ENCODE data around the gene ZMYND8.

DNA sequence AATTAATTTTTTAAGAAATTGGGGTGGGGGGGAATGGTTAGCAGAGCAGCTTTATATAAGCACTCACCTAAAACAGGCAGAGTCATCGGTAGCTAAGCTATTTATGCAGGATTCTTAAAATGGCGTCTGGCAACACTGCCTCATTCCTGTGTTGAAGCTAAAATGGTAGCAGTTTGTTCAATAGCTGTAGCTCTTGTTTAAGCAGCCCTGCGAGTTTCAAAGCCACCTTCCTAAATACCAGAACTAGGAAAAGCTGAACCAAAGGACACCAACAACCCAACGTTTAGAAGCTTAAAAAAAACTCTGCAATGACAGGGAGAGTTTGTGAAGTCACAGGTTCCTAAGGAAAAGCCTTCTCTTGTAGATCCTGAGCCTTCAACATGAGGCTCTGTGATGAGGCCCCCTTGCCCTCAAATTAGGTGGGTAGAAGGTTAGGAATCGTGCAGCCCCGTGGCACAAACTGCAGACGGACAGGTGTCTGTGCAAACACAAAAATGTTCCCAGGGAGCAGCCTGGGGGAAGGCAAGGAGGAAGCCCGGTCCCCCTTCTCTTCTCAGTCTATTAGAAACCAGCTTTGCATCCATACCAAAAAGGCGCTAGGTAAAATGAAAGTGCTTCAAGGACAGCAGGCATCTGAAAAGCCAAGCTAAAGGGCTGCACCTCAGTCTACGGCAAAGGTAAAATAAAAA is 4.7 kb downstream of the ZMYND8 start:
- TF ChIP-seq, protein P1, sequence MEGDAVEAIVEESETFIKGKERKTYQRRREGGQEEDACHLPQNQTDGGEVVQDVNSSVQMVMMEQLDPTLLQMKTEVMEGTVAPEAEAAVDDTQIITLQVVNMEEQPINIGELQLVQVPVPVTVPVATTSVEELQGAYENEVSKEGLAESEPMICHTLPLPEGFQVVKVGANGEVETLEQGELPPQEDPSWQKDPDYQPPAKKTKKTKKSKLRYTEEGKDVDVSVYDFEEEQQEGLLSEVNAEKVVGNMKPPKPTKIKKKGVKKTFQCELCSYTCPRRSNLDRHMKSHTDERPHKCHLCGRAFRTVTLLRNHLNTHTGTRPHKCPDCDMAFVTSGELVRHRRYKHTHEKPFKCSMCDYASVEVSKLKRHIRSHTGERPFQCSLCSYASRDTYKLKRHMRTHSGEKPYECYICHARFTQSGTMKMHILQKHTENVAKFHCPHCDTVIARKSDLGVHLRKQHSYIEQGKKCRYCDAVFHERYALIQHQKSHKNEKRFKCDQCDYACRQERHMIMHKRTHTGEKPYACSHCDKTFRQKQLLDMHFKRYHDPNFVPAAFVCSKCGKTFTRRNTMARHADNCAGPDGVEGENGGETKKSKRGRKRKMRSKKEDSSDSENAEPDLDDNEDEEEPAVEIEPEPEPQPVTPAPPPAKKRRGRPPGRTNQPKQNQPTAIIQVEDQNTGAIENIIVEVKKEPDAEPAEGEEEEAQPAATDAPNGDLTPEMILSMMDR (conservative IDR thresholded peaks at IDR 0.05): no peak
- no peak for TF ChIP-seq EZH2 (IDR thresholded peaks at IDR 0.05; ENCODE audit: low read depth)
